Fibroblast of lung (primary cell): ENCODE measurements around the gene TPCN2. TPM values are rescaled to one million over a fixed set of nuclear protein-coding genes. Genes with fewer than 3 reads are reported as not detected.

ENCODE experiments used
- DNase-seq, 2 donors: peaks; one replicate each; pipeline versions ENCODE4 v3.0.0 to v3.0.0-alpha.2; 2010; ENCODE audit warnings: low read depth in 2 of 2
- H2AFZ ChIP-seq: 2 replicates; pipeline ENCODE4 v1.5.1; 2012; ENCODE audit warnings: low read length, control low read depth, inconsistent platforms
- H3K27ac ChIP-seq: 2 replicates; pipeline ENCODE4 v1.5.1; 2011; ENCODE audit warnings: low read length, control low read depth; ENCODE audit not compliant: insufficient read depth
- H3K27me3 ChIP-seq: 2 replicates; pipeline ENCODE4 v1.5.1; 2011; ENCODE audit warnings: mild to moderate bottlenecking, low read length; ENCODE audit not compliant: control insufficient read depth, insufficient read depth
- H3K36me3 ChIP-seq: 2 replicates; pipeline ENCODE4 v1.5.1; 2011; ENCODE audit warnings: low read length; ENCODE audit not compliant: control insufficient read depth, insufficient read depth
- H3K4me1 ChIP-seq: 2 replicates; pipeline ENCODE4 v1.5.1; 2011; ENCODE audit warnings: low read length; ENCODE audit not compliant: control insufficient read depth, insufficient read depth; ENCODE audit errors: extremely low read depth
- H3K4me2 ChIP-seq: 2 replicates; pipeline ENCODE4 v1.5.1; 2011; ENCODE audit warnings: low read length, control low read depth; ENCODE audit not compliant: insufficient read depth; ENCODE audit errors: extremely low read depth
- H3K4me3 ChIP-seq, 4 experiments: fragments of 200-600 bp in 1 of 4; sonication (generic) in 1 of 4; replicated peaks in 1 of 4; 2 replicates each; pipeline ENCODE4 v1.5.1; 2011 to 2016; ENCODE audit warnings: low read length in 4 of 4, low read depth in 3 of 4, mild to moderate bottlenecking in 3 of 4, control low read depth in 2 of 4, inconsistent platforms in 1 of 4, mixed read lengths in 1 of 4; ENCODE audit not compliant: insufficient read depth in 1 of 4; ENCODE audit errors: control extremely low read depth in 1 of 4
- H3K79me2 ChIP-seq: 2 replicates; pipeline ENCODE4 v1.5.1; 2012; ENCODE audit warnings: mild to moderate bottlenecking, low read length, inconsistent platforms; ENCODE audit not compliant: control insufficient read depth, insufficient read depth
- H3K9ac ChIP-seq: 2 replicates; pipeline ENCODE4 v1.5.1; 2011; ENCODE audit warnings: mild to moderate bottlenecking, low read length, control low read depth; ENCODE audit not compliant: insufficient read depth
- H3K9me3 ChIP-seq: 2 replicates; pipeline ENCODE4 v1.5.1; 2012; ENCODE audit warnings: low read depth, low read length; ENCODE audit not compliant: control insufficient read depth, insufficient read depth
- H4K20me1 ChIP-seq: 2 replicates; pipeline ENCODE4 v1.5.1; 2011; ENCODE audit warnings: low read length; ENCODE audit not compliant: control insufficient read depth, insufficient read depth; ENCODE audit errors: extremely low read depth
- CTCF ChIP-seq, 2 donors: IDR thresholded peaks in 1 of 2; conservative IDR thresholded peaks in 1 of 2; 1 replicate in 1 of 2; 2 replicates in 1 of 2; pipeline ENCODE4 v1.5.1; 2011 to 2012; ENCODE audit warnings: low read length in 2 of 2, control low read depth in 1 of 2, inconsistent platforms in 1 of 2, low read depth in 1 of 2, mild to moderate bottlenecking in 1 of 2
- EZH2 ChIP-seq: IDR thresholded peaks from 2 replicates; pipeline ENCODE4 v1.5.1; 2012; ENCODE audit warnings: low read length, control low read depth, mild to moderate bottlenecking; ENCODE audit errors: missing control alignments
- polyA plus RNA-seq, 2 donors: library from polyadenylated mRNA; depleted of rRNA in 1 of 2; stranded (reverse) in 1 of 2; unstranded in 1 of 2; fragments of >200 nt; gene quantifications; 2 replicates each; pipeline ENCODE4 v1.2.1, GENCODE V29; 2011 to 2012; ENCODE audit warnings: missing spikeins in 1 of 2
- total RNA-seq: library from RNA; depleted of rRNA; stranded (reverse); fragments of >200 nt; gene quantifications from 2 replicates; pipeline ENCODE4 v1.2.1, GENCODE V29; 2014

Gene TPCN2
- total and polyA plus RNA-seq, 2 donors (not counting 1 experiment from before 2014, with no cell fraction given): 9.7 to 11.7 TPM

GRCh38 chr11:69110451-69110850, 61.7 kb downstream of the TPCN2 start:
- Histone ChIP-seq H3K36me3 (no peaks in the 10 kb centered on the region), H3K4me2 (no peak overlapping the region), H3K27me3 (no peaks in the 10 kb centered on the region), H3K27ac (no peak overlapping the region), H4K20me1 (no peaks in the 10 kb centered on the region), H3K9ac (no peak overlapping the region), H3K79me2 (no peaks in the 10 kb centered on the region), H3K4me1 (no peaks in the 10 kb centered on the region), H2AFZ (no peak overlapping the region), H3K9me3 (no peaks in the 10 kb centered on the region), H3K4me3 (no peak overlapping the region)
- no peak for DNase-seq
- TF ChIP-seq EZH2 (no peak), CTCF (conservative IDR thresholded peaks at IDR 0.05 in 1 of 2, IDR thresholded peaks at IDR 0.05 in 1 of 2; ENCODE audit: low read depth in 1 of 2, low read length in 2 of 2) (no peak)

- DNase-seq: no peak
- Histone ChIP-seq H3K4me3 (no peak overlapping the region), H2AFZ (no peak overlapping the region), H3K4me2 (no peak overlapping the region), H3K27ac (no peak overlapping the region), H3K4me1 (no peaks in the 10 kb centered on the region), H3K9ac (no peak overlapping the region), H4K20me1 (no peaks in the 10 kb centered on the region), H3K79me2 (no peaks in the 10 kb centered on the region), H3K36me3 (no peaks in the 10 kb centered on the region), H3K9me3 (no peaks in the 10 kb centered on the region), H3K27me3 (no peaks in the 10 kb centered on the region)
- TF ChIP-seq EZH2 (no peak), CTCF (conservative IDR thresholded peaks at IDR 0.05 in 1 of 2, IDR thresholded peaks at IDR 0.05 in 1 of 2; ENCODE audit: low read depth in 1 of 2, low read length in 2 of 2) (no peak)
These were observed 63.2 kb downstream of the TPCN2 start for GRCh38 chr11:69111624-69112542.

- Histone ChIP-seq H3K9ac (no peak overlapping the region), H3K27ac (no peak overlapping the region), H4K20me1 (no peaks in the 10 kb centered on the region), H3K27me3 (no peaks in the 10 kb centered on the region), H3K9me3 (no peaks in the 10 kb centered on the region), H3K79me2 (no peaks in the 10 kb centered on the region), H2AFZ (no peak overlapping the region), H3K4me3 (no peak overlapping the region), H3K4me2 (no peak overlapping the region), H3K4me1 (no peaks in the 10 kb centered on the region), H3K36me3 (no peaks in the 10 kb centered on the region)
- TF ChIP-seq CTCF (conservative IDR thresholded peaks at IDR 0.05 in 1 of 2, IDR thresholded peaks at IDR 0.05 in 1 of 2; ENCODE audit: low read depth in 1 of 2, low read length in 2 of 2) (no peak), EZH2 (no peak)
- no peak for DNase-seq
These were observed 64.5 kb downstream of the TPCN2 start for GRCh38 chr11:69113226-69113625.
